Ammon's horn (tissue), 1 donor: ENCODE measurements around the gene TIMM8B.
A peak's percentile ranks its signal among the peaks of the same experiment; 100 is the strongest.
"Not testable (repeated sequence)": the region's sequence is repeated elsewhere in the genome, so short reads cannot be mapped to it uniquely, and the experiment has no call there.

ENCODE experiments used
- DNase-seq: peaks from one replicate; pipeline ENCODE4 v3.0.0-alpha.2; 2016; ENCODE audit warnings: low spot score

Gene TIMM8B, protein sequence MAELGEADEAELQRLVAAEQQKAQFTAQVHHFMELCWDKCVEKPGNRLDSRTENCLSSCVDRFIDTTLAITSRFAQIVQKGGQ

DNA sequence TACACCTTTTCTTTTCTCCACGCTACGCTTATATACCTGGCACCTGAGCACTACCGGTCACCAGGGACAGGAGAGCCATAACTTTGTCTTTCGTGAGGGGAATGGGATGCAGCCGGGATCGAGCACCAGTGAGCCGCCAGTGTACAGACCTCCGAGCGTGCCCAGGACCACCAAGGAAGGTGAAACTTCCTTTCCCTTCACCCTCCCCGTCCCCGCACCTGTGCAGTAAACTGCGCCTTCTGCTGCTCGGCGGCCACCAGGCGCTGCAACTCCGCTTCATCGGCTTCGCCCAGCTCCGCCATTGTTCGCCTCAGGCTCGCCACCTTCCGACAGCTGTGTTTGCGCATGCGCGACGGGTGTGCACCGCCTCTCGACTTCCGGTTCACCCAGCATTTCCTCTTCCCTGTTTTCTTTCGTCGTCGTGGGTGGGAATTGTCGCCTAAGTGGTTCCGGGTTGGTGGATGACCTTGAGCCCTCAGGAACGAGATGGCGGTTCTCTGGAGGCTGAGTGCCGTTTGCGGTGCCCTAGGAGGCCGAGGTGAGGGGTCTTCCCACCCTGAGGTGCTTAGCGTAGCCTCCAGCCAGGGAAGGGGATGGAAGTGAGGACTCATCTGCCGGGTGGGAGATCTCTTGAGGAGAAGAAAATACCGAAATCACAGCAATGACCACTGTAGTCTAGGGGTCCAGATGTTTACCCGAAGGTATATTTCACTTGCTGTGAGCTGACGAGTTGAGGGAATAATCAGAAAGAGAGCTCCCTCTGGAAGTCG lies at the start of gene TIMM8B, which contains the start of gene SDHD:
Gene TIMM8B, minus strand, starts transcription at position 335 of the 770 bp plus-strand sequence. Its CDS starts 33 bp downstream, at position 302.
Gene SDHD, plus strand, starts transcription at position 452 of the 770 bp plus-strand sequence. Its CDS starts 35 bp downstream, at position 487.
- DNase-seq = peak; percentile 98

GRCh38 chr11:112134473-112134872 lies 47.9 kb upstream of the TIMM8B start:
- DNase-seq = no peak

- no peak for DNase-seq
Measured at GRCh38 chr11:112132737-112133136, 46.2 kb upstream of the TIMM8B start.

- DNase-seq = peak; percentile 70
Measured at GRCh38 chr11:112129656-112130055, 43.1 kb upstream of the TIMM8B start.

GRCh38 chr11:112128483-112129121 lies 42.0 kb upstream of the TIMM8B start:
- DNase-seq = peak; percentile 53

DNA sequence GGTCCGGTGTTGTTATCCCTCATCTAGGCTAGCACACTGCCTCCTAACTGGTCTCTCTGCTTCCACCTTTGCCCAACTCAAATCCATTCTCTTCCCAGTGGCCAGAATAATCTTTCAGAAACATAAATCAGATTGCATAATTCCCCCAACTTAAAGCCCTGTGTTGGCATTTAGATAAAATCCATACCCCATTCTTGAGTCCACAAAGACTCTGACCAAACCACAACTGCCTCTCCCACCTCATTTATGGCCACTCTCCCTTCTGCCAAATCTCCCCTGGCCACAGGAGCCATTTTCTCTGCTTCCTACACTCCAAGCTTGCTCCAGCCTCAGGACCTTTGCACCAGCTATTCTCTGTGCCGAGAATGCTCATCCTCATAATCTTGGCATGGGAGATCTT lies 40.5 kb upstream of the TIMM8B start:
- DNase-seq = no peak

DNA sequence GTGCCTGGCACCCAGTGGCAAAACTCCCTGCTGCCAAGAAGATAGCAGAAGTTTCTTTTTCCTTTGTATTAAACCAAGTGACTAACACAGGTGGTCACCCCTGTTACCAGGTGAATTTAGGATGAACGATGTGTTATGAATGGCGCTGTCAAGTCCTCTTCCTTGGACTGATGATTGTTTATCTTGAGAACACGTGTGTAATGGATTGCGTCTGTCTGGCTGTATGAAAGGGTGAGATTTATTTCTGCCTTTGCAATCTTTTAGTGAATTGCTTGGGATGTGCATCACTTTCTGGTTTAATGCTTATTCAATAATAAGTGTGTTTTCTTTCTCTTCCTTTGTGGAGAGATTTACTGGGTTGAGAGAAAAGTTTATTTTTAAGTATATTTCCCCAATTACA lies 36.6 kb upstream of the TIMM8B start:
- no peak for DNase-seq

- DNase-seq = no peak
Measured at GRCh38 chr11:112121981-112122615, 35.5 kb upstream of the TIMM8B start.

DNA sequence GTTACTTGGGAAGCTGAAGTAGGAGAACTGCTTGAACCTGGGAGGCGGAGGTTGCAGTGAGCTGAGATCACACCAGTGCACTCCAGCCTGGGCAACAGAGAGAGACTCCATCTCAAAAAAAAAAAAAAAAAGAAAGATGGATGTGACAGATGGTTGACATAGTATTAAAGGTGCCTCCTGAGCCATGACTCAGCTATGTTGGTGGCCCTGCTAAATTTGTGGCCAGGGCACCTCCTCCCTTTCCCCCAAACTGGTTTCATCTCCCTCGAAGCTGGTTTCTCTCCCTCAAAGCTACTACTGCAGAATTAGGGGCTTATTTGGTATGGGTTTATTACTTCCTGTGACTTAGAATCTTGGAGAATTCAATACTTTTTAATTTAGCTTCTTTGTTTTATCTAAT lies 31.6 kb upstream of the TIMM8B start:
- DNase-seq = no peak

GRCh38 chr11:112115386-112115785 lies 28.8 kb upstream of the TIMM8B start:
- DNase-seq = no peak

GRCh38 chr11:112114460-112114859 lies 27.9 kb upstream of the TIMM8B start:
- DNase-seq = no peak

DNA sequence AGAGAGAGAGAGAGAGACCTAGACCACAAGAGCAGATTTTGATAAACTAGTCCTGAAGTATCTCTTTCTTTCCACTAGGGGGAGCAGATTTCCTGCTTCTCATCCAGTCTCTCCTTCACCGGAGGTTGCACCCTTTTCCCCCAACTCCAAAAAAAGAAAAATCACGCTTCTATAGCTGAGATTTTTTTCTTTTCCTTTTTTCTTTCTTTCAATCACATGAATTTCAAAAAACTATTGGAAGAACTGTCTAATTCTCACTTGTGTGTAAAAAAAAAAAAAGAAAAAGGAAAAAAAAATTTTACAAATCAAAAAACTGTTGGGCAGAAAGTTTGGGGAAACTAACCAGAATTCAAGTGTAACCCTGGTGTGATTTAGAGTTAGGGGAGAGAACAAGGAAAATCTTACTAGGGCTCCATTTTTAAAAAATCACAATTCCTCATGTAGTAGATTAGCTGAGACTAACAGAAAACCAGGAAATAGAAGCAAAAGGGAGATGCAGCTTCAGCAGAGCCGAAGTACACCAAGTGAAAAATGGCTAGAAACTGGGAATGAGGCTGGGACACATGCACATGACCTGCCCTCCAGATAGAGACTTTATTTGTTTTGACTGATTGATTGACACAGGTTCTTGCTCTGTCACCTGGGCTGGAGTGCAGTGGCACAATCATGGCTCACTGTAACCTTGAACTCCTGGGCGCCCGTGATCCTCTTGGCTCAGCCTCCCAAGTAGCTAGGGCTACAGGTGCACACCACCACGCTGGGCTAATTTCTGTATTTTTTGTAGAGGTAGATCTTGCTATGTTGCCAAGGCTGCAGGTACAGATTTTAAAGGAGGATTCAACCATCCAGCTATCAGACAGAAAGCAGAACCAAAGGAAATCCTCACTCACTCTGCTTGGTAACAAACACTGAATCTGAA lies 27.2 kb upstream of the TIMM8B start:
- DNase-seq = peak; percentile 79

DNA sequence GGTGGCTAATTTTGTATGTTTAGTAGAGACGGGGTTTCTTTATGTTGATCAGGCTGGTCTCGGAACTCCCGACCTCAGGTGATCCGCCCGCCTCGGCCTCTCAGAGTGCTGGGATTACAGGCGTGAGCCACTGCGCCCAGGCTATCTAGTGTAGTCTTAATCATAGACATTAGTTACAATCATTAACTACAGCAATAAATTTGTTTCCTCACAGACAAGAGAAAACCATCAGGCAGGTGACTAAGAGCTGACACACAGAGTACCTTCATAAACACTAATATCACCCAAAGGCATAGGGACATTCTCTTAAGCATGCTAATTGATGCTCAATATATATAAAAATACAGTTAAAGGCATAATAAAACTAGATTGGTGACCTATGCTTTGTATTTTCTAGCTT lies 19.5 kb upstream of the TIMM8B start:
- no peak for DNase-seq

GRCh38 chr11:112103446-112103845 lies 16.9 kb upstream of the TIMM8B start:
- no peak for DNase-seq

DNA sequence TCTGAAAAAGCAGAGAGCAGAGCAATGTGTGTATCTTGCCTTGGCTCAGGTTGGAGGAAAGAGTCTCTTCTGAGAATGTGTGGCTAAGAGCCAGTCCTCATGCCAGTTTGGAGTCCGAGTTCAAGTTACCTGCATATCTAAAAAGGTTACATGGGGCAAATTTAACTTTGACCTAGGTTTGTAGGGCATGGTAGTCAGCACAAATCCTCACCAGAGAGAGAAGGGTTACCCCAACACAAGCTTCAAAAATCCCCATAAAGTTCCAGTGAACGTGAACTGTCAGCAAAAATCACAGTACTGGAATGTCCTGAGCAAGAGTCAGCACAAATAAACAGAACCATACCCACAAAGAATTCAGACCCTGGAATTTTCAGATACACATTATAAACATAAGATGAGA lies 13.9 kb upstream of the TIMM8B start:
- DNase-seq = no peak

DNA sequence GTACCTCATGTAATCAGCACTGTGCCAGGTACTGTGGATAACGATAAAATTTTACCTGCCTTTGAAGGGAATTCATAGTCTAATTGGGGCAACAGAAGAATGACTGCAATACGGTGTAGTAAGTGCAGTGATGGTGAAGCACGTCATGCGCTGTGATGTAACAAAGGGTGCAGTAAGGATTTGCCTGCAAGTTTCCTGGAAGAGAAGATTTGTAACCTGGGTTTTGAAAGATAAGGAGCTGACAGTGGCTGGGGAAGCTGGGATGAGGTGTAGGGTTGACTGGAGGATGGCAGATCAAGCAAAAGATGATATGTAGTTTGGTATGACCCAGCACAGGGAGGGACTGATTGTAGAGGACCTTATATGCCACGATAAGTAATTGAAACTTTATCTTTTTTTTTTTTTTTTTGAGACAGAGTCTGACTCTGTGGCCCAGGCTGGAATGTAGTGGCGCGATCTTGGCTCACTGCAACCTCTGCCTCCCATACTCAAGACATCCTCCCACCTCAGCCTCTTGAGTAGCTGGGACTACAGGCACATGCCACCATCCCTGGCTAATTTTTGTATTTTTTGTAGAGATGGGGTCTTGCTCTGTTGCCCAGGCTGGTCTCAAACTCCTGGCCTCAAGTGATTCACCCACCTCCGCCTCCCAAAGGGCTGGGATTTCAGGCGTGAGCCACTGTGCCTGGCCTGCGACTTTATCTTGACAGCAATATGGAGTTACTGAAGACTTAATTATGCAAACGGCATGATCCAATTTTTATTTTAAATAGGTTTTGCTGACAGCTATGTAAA lies 11.4 kb upstream of the TIMM8B start:
- no peak for DNase-seq

GRCh38 chr11:112096194-112096593 lies 9.6 kb upstream of the TIMM8B start:
- no peak for DNase-seq

DNA sequence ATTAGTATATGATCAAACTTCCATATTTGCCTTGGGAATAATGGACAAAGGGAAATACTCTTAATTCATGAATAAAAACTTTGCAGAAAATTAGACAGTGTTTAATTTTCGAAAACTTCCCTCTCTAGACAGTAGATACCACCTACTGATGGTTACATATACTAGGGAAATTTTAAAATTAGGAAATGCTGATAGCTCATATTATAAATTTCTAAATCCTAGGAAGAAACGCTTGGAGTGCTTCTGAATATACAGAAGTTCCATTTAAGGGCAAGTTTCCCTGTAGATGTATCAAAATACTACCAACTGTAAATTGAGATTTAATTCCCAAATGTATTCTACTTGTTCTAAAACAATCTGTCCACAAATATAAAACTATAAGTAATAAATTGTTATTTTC lies 8.7 kb upstream of the TIMM8B start:
- not testable (repeated sequence) for DNase-seq

DNA sequence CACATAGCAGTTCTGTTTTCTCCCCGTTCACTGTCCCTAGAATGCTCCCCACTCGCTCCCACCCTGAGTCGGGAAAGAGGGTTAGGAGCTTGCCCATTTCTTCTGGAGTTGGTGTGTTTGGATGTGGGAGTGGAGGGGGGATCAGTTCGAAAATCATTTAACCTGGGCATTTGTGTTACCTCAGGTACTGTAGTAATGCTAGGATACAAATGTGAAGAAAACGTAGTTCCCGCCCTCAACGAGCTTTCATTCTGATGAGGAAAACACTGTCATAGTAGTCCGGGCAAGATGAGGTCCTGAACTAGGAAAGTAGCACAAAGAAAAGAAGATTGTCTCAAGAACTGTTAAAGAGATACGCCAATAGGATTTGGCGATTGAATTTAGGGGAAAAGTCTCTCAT lies 656 bp upstream of the TIMM8B start:
- DNase-seq = no peak

DNA sequence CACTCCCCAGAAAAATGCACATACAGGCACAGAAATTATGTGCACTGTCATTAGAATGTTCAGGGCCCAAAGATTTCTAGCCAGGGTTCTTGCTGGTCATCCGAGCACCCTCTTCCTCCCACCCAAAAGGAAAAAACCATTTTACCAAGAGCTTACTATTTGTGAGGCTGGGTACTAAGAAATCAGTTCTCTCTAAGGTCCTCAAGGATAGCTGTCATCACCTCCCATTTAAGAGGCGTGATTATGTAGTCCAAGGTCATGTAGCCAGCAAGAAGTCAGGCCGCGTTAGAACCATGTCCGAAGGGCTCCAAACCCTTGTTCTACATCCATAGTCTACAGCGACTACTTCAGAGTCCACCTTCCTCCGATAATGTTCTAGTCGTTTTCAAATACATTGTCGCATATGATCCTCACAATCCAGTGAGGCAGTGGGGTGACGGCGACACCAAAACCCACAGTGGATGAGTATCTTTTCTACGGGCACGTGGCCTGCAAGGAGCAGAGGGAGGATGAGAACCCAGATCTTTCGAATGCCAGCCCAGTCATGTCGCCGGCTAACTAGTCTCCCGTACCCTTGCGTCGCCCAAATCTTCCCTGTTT lies 634 bp downstream of the TIMM8B start:
- DNase-seq = no peak
